IgD-negative memory B cell (primary cell): ENCODE data around the gene SSX5. TPM values are rescaled to one million over a fixed set of nuclear protein-coding genes. Genes with fewer than 3 reads are reported as not detected.

ENCODE experiments used
- polyA plus RNA-seq: library from polyadenylated mRNA; unstranded; fragments of 300-500 nt; fragmentation: Illumina TruSeq; gene quantifications from one replicate; pipeline ENCODE4 v1.2.3, GENCODE V29; 2021

SSX5 gene
- polyA plus RNA-seq, 1 donor from 2014 or later, result not detected

Other genes with a start within 250 kb of the SSX5 start
- gene ZNF182, start 192.8 kb downstream of the SSX5 start, polyA plus RNA-seq, result 6.2 TPM
- gene SPACA5, start 189.8 kb downstream of the SSX5 start, polyA plus RNA-seq, result not detected
- gene ZNF630, start 125.2 kb downstream of the SSX5 start, polyA plus RNA-seq, result 4.1 TPM
- gene SPACA5B, start 66.2 kb downstream of the SSX5 start, polyA plus RNA-seq, result not detected
- gene SSX1, start 58.6 kb upstream of the SSX5 start, polyA plus RNA-seq, result not detected
- gene SSX3, start 159.9 kb upstream of the SSX5 start, polyA plus RNA-seq, result not detected
- not detected for gene SSX4, start 186.7 kb upstream of the SSX5 start, polyA plus RNA-seq
- not detected for gene SSX4B, start 215.2 kb upstream of the SSX5 start, polyA plus RNA-seq